Caco-2 (cell line): ENCODE results near the gene ZBBX. TPM values are rescaled to one million over a fixed set of nuclear protein-coding genes. Genes with fewer than 3 reads are reported as not detected.

Source experiments
- BruUV-seq: library from RNA; stranded (reverse); fragments of 400-500 nt; replicated peaks from 2 replicates; lab custom pipeline; 2021; lab: Mats Ljungman, UMichigan
- CTCF ChIA-PET: fragments of 300-600 bp; sonication (Branson Sonifier 250); formaldehyde crosslinking; loops from one replicate; lab custom pipeline; 2022; ENCODE audit warnings: antibody characterized with exemption; lab: Charles Lee
- POLR2A ChIA-PET: fragments of 300-600 bp; sonication (Branson Sonifier 250); formaldehyde crosslinking; loops from one replicate; lab custom pipeline; 2022; ENCODE audit warnings: antibody characterized with exemption; lab: Charles Lee
- DNase-seq, 2 experiments: peaks; one replicate each; pipeline versions ENCODE4 v3.0.0 to v3.0.0-alpha.2; 2020 to 2022
- H3K27me3 ChIP-seq: replicated peaks from 2 replicates; pipeline ENCODE4 v1.6.0; 2011; ENCODE audit warnings: low read length; ENCODE audit not compliant: control insufficient read depth, insufficient read depth
- H3K36me3 ChIP-seq: 2 replicates; pipeline ENCODE4 v1.5.1; 2011; ENCODE audit warnings: low read length; ENCODE audit not compliant: control insufficient read depth, insufficient read depth
- H3K4me1 ChIP-seq: fragments of 250-450 bp; sonication (Bioruptor Pico); 2 replicates; pipeline ENCODE4 v1.5.1; 2020; ENCODE audit warnings: mild to moderate bottlenecking
- H3K4me3 ChIP-seq: 2 replicates; pipeline ENCODE4 v1.5.1; 2011; ENCODE audit warnings: low read depth, mild to moderate bottlenecking, control low read depth, low read length
- H3K9me3 ChIP-seq: fragments of 250-450 bp; sonication (Bioruptor Pico); 2 replicates; pipeline ENCODE4 v1.5.1; 2020; ENCODE audit warnings: mild to moderate bottlenecking, moderate library complexity
- H3K27ac Mint-ChIP-seq: one replicate; pipeline ENCODE4 v1.8.0; 2022; ENCODE audit warnings: mixed read lengths; ENCODE audit not compliant: unreplicated experiment
- H3K27me3 Mint-ChIP-seq: one replicate; pipeline ENCODE4 v1.8.0; 2022; ENCODE audit warnings: mixed read lengths; ENCODE audit not compliant: insufficient read depth, unreplicated experiment
- H3K36me3 Mint-ChIP-seq: one replicate; pipeline ENCODE4 v1.8.0; 2022; ENCODE audit warnings: mild to moderate bottlenecking, mixed read lengths; ENCODE audit not compliant: insufficient read depth, unreplicated experiment
- H3K4me1 Mint-ChIP-seq: one replicate; pipeline ENCODE4 v1.8.0; 2022; ENCODE audit warnings: low read depth, mixed read lengths; ENCODE audit not compliant: unreplicated experiment
- H3K4me3 Mint-ChIP-seq: one replicate; pipeline ENCODE4 v1.8.0; 2022; ENCODE audit warnings: mild to moderate bottlenecking, moderate library complexity, mixed read lengths; ENCODE audit not compliant: unreplicated experiment
- H3K9me3 Mint-ChIP-seq: one replicate; pipeline ENCODE4 v1.8.0; 2022; ENCODE audit warnings: mixed read lengths; ENCODE audit not compliant: unreplicated experiment
- intact Hi-C: fragments of 100-400 bp; cut with micrococcal nuclease; formaldehyde crosslinking; loops from one replicate; pipeline ENCODE4 v1.10.0; 2022; ENCODE audit not compliant: unreplicated experiment
- total RNA-seq: library from RNA; stranded (reverse); gene quantifications from 2 replicates; pipeline ENCODE4 v1.2.3, GENCODE V29; 2022
- TF ChIP-seq, protein P1 (sequence below), 2 experiments: fragments of 200-600 bp in 1 of 2; IDR thresholded peaks; 1 replicate in 1 of 2; 2 replicates in 1 of 2; pipeline versions ENCODE4 v1.5.1 to v1.8.0; 2011 to 2022; ENCODE audit warnings: antibody characterized with exemption in 1 of 2, control low read depth in 1 of 2, inconsistent platforms in 1 of 2, low read depth in 1 of 2, low read length in 1 of 2, mild to moderate bottlenecking in 1 of 2, moderate library complexity in 1 of 2; ENCODE audit not compliant: insufficient read depth in 1 of 2, severe bottlenecking in 1 of 2, unreplicated experiment in 1 of 2

The ZBBX gene
- total RNA-seq, 1 experiment from 2014 or later, result not detected

DNA sequence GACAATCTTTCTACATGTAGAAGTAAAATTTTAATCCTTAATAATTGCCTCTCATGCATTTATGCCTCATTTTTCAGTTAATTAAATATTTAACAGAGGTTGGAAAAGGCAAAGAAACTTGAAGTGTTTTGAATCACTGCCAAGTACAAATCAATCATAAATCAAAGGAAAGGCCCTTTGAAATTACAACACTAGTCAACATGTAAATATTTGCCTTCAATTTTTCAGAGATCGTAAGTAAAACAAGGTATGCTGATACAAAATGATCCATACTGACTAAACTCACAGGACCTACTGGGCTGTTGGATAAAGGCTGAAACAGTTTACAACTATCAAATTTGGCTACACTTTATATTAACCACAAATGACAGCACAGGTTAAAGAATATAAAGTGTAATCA, 33.9 kb downstream of the ZBBX start:
- TF ChIP-seq, protein P1, sequence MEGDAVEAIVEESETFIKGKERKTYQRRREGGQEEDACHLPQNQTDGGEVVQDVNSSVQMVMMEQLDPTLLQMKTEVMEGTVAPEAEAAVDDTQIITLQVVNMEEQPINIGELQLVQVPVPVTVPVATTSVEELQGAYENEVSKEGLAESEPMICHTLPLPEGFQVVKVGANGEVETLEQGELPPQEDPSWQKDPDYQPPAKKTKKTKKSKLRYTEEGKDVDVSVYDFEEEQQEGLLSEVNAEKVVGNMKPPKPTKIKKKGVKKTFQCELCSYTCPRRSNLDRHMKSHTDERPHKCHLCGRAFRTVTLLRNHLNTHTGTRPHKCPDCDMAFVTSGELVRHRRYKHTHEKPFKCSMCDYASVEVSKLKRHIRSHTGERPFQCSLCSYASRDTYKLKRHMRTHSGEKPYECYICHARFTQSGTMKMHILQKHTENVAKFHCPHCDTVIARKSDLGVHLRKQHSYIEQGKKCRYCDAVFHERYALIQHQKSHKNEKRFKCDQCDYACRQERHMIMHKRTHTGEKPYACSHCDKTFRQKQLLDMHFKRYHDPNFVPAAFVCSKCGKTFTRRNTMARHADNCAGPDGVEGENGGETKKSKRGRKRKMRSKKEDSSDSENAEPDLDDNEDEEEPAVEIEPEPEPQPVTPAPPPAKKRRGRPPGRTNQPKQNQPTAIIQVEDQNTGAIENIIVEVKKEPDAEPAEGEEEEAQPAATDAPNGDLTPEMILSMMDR (IDR thresholded peaks at IDR 0.05; ENCODE audit: insufficient read depth in 1 of 2, low read depth in 1 of 2, low read length in 1 of 2, severe bottlenecking in 1 of 2, unreplicated experiment in 1 of 2), result no peak
- Mint-ChIP-seq H3K36me3 (no peaks in the 10 kb centered on the region), H3K9me3 (no peaks in the 10 kb centered on the region), H3K4me1 (no peaks in the 10 kb centered on the region), H3K27me3 (peaks cover 5% of the 10 kb centered on the region), H3K27ac (no peak overlapping the region), H3K4me3 (no peak overlapping the region)
- Histone ChIP-seq H3K27me3 (no peaks in the 10 kb centered on the region), H3K9me3 (no peaks in the 10 kb centered on the region), H3K4me3 (no peak overlapping the region), H3K36me3 (no peaks in the 10 kb centered on the region), H3K4me1 (no peaks in the 10 kb centered on the region)
- BruUV-seq, result no TSS peak
- ChIA-PET CTCF (no interaction called here), POLR2A (no interaction called here)
- intact Hi-C loops, result no loop called here
- DNase-seq, result no peak

DNA sequence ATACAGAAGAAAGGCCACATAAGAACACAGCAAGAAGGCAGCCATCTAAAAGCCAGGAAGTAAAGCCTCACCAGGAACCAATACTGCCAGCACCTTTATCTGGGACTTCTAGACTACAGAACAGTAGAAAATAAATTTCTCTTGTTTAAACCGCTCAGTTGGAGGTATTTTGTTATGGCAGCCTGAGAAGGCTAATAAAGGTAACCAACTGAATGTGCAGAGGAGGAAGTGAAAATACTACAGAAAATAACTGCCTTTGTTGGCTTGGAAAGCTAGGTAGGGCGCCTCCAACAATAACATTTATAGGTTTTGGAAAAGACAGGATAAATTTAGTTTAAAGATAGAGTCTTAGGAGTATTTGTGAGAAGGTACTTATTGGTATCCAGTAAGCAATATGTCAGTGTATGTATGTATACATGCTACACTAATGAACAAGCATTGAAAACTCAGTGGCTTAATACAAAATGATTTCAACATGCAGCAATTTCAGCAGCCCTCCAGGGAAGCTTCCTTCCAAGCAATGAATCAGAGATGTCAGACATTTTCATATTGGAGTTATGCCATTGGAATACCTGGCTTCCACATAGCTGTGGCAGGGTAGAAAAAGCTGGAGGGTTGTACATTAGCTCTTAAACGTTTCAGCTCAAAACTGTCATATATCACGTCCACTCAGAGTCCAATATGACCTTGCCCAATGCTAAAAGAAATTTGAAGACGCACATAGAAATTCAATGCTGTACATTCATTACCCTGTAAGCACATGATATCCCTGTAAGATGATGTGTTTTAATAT, 48.9 kb downstream of the ZBBX start:
- no peaks in the 10 kb centered on the region for H3K4me1 Mint-ChIP-seq
- no peaks in the 10 kb centered on the region for H3K9me3 Mint-ChIP-seq
- no peak overlapping the region for H3K27ac Mint-ChIP-seq
- intact Hi-C loops, result no loop called here
- Histone ChIP-seq H3K4me3 (no peak overlapping the region), H3K9me3 (no peaks in the 10 kb centered on the region), H3K4me1 (no peaks in the 10 kb centered on the region), H3K27me3 (no peaks in the 10 kb centered on the region), H3K36me3 (no peaks in the 10 kb centered on the region)
- no peaks in the 10 kb centered on the region for H3K36me3 Mint-ChIP-seq
- no TSS peak for BruUV-seq
- no peak overlapping the region for H3K4me3 Mint-ChIP-seq
- CTCF ChIA-PET, result no interaction called here
- POLR2A ChIA-PET, result no interaction called here
- TF ChIP-seq, protein P1 (IDR thresholded peaks at IDR 0.05; ENCODE audit: insufficient read depth in 1 of 2, low read depth in 1 of 2, low read length in 1 of 2, severe bottlenecking in 1 of 2, unreplicated experiment in 1 of 2), result no peak
- H3K27me3 Mint-ChIP-seq, result peaks cover 3% of the 10 kb centered on the region
- DNase-seq, result no peak

DNA sequence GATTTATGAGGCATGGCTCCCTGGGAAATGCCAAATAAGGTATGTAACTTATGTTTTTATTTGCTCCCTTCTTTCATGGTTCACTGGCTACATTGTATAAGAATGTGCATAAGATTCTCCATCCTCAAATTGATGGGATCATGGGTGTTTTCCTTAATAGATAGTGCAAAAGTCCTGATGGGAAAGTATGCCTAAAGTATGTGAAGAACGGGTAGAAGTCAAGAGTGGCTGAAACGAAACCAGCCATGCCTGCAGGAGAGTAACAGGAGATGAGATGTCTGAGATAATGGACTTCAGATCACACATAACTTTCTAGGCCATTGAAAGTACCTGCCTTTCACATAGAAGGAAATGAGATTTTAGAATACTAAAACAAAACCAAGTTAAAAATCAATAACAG, 56.5 kb downstream of the ZBBX start:
- Histone ChIP-seq H3K36me3 (no peaks in the 10 kb centered on the region), H3K4me3 (no peak overlapping the region), H3K27me3 (no peaks in the 10 kb centered on the region), H3K9me3 (no peaks in the 10 kb centered on the region), H3K4me1 (no peaks in the 10 kb centered on the region)
- H3K27me3 Mint-ChIP-seq, result no peaks in the 10 kb centered on the region
- TF ChIP-seq, protein P1 (IDR thresholded peaks at IDR 0.05; ENCODE audit: insufficient read depth in 1 of 2, low read depth in 1 of 2, low read length in 1 of 2, severe bottlenecking in 1 of 2, unreplicated experiment in 1 of 2), result no peak
- H3K4me1 Mint-ChIP-seq, result no peaks in the 10 kb centered on the region
- no peak overlapping the region for H3K27ac Mint-ChIP-seq
- BruUV-seq, result no TSS peak
- POLR2A ChIA-PET, result no interaction called here
- intact Hi-C loops, result no loop called here
- no peak for DNase-seq
- CTCF ChIA-PET, result no interaction called here
- H3K9me3 Mint-ChIP-seq, result no peaks in the 10 kb centered on the region
- no peak overlapping the region for H3K4me3 Mint-ChIP-seq
- H3K36me3 Mint-ChIP-seq, result no peaks in the 10 kb centered on the region
